ACC112 (cell line): Measurements from ENCODE around the gene SPG11.

Experiments used
- H2AFZ ChIP-seq: fragments of 200-600 bp; sonication (generic); one replicate; pipeline ENCODE4 v1.6.0; 2017; ENCODE audit warnings: antibody characterized with exemption, low read length; ENCODE audit not compliant: unreplicated experiment
- H3K27ac ChIP-seq: fragments of 200-600 bp; sonication (generic); 2 replicates; pipeline ENCODE4 v1.5.1; 2014; ENCODE audit warnings: low read depth, mild to moderate bottlenecking, antibody characterized with exemption, low read length, moderate library complexity
- H3K27me3 ChIP-seq: fragments of 200-600 bp; sonication (generic); 2 replicates; pipeline ENCODE4 v1.6.1; 2014; ENCODE audit warnings: mild to moderate bottlenecking, antibody characterized with exemption, low read length, moderate library complexity, mixed read lengths; ENCODE audit not compliant: insufficient read depth
- H3K36me3 ChIP-seq: fragments of 200-600 bp; sonication (generic); 2 replicates; pipeline ENCODE4 v1.6.1; 2016; ENCODE audit warnings: mild to moderate bottlenecking, antibody characterized with exemption, low read length, moderate library complexity, mixed read lengths; ENCODE audit not compliant: insufficient read depth
- H3K4me1 ChIP-seq: fragments of 200-600 bp; sonication (generic); one replicate; pipeline ENCODE4 v1.6.1; 2016; ENCODE audit warnings: low read length, mixed read lengths; ENCODE audit not compliant: insufficient read depth, unreplicated experiment, control insufficient read depth
- H3K4me3 ChIP-seq: fragments of 200-600 bp; sonication (generic); 2 replicates; pipeline ENCODE4 v1.5.1; 2014; ENCODE audit warnings: mild to moderate bottlenecking, low read depth, low read length
- H3K79me2 ChIP-seq: fragments of 200-600 bp; sonication (generic); one replicate; pipeline ENCODE4 v1.6.0; 2016; ENCODE audit warnings: low read length; ENCODE audit not compliant: control insufficient read depth, unreplicated experiment, insufficient read depth

Gene SPG11

GRCh38 chr15:44593042-44593736, 70.3 kb downstream of the SPG11 start:
- Histone ChIP-seq H3K4me3 (no peak overlapping the region), H3K79me2 (no peaks in the 10 kb centered on the region), H3K36me3 (peaks cover 19% of the 10 kb centered on the region), H3K27ac (no peak overlapping the region), H3K27me3 (no peaks in the 10 kb centered on the region), H2AFZ (no peak overlapping the region), H3K4me1 (no peaks in the 10 kb centered on the region)

GRCh38 chr15:44591326-44591725, 72.1 kb downstream of the SPG11 start:
- Histone ChIP-seq H2AFZ (no peak overlapping the region), H3K4me3 (no peak overlapping the region), H3K4me1 (no peaks in the 10 kb centered on the region), H3K79me2 (no peaks in the 10 kb centered on the region), H3K27ac (no peak overlapping the region), H3K36me3 (peaks cover 16% of the 10 kb centered on the region), H3K27me3 (no peaks in the 10 kb centered on the region)

- no peaks in the 10 kb centered on the region for H3K79me2 ChIP-seq
- no peaks in the 10 kb centered on the region for H3K4me1 ChIP-seq
- no peak overlapping the region for H2AFZ ChIP-seq
- no peak overlapping the region for H3K4me3 ChIP-seq
- peaks cover 23% of the 10 kb centered on the region for H3K36me3 ChIP-seq
- H3K27me3 ChIP-seq = no peaks in the 10 kb centered on the region
- H3K27ac ChIP-seq = no peak overlapping the region
Observed at GRCh38 chr15:44588541-44588940, 74.9 kb downstream of the SPG11 start.

- H3K27ac ChIP-seq = no peak overlapping the region
- H3K36me3 ChIP-seq = peaks cover 30% of the 10 kb centered on the region
- H2AFZ ChIP-seq = no peak overlapping the region
- H3K4me1 ChIP-seq = no peaks in the 10 kb centered on the region
- H3K4me3 ChIP-seq = no peak overlapping the region
- H3K79me2 ChIP-seq = no peaks in the 10 kb centered on the region
- H3K27me3 ChIP-seq = no peaks in the 10 kb centered on the region
Observed at GRCh38 chr15:44585633-44586032, 77.8 kb downstream of the SPG11 start.

GRCh38 chr15:44584162-44584749, 79.2 kb downstream of the SPG11 start:
- H2AFZ ChIP-seq = no peak overlapping the region
- no peaks in the 10 kb centered on the region for H3K27me3 ChIP-seq
- peaks cover 23% of the 10 kb centered on the region for H3K36me3 ChIP-seq
- no peak overlapping the region for H3K4me3 ChIP-seq
- no peaks in the 10 kb centered on the region for H3K4me1 ChIP-seq
- H3K79me2 ChIP-seq = no peaks in the 10 kb centered on the region
- no peak overlapping the region for H3K27ac ChIP-seq

- H3K36me3 ChIP-seq = peaks cover 23% of the 10 kb centered on the region
- no peaks in the 10 kb centered on the region for H3K27me3 ChIP-seq
Observed at GRCh38 chr15:44580105-44580504, 83.4 kb downstream of the SPG11 start.

GRCh38 chr15:44574734-44575133, 88.7 kb downstream of the SPG11 start:
- H3K79me2 ChIP-seq = no peaks in the 10 kb centered on the region
- H3K4me3 ChIP-seq = no peak overlapping the region
- H3K36me3 ChIP-seq = 0 out of 2 replicates have a peak, but pooled peaks cover 5% of the 10 kb centered on the region
- no peaks in the 10 kb centered on the region for H3K27me3 ChIP-seq
- no peak overlapping the region for H3K27ac ChIP-seq
- H2AFZ ChIP-seq = no peak overlapping the region
- no peaks in the 10 kb centered on the region for H3K4me1 ChIP-seq

More at GRCh38 chr15:44580105-44580504, 83.4 kb downstream of the SPG11 start:
- Histone ChIP-seq H3K79me2 (no peaks in the 10 kb centered on the region), H3K4me3 (no peak overlapping the region), H2AFZ (no peak overlapping the region), H3K27ac (no peak overlapping the region), H3K4me1 (no peaks in the 10 kb centered on the region)

GRCh38 chr15:44573386-44573785, 90.1 kb downstream of the SPG11 start:
- H3K27me3 ChIP-seq = no peaks in the 10 kb centered on the region
- H2AFZ ChIP-seq = no peak overlapping the region
- no peaks in the 10 kb centered on the region for H3K4me1 ChIP-seq
- H3K4me3 ChIP-seq = no peak overlapping the region
- H3K27ac ChIP-seq = no peak overlapping the region
- 0 out of 2 replicates have a peak, but pooled peaks cover 5% of the 10 kb centered on the region for H3K36me3 ChIP-seq
- H3K79me2 ChIP-seq = no peaks in the 10 kb centered on the region

GRCh38 chr15:44570361-44570760, 93.1 kb downstream of the SPG11 start:
- Histone ChIP-seq H3K4me1 (no peaks in the 10 kb centered on the region), H2AFZ (no peak overlapping the region), H3K4me3 (no peak overlapping the region), H3K79me2 (no peaks in the 10 kb centered on the region), H3K36me3 (peaks cover 11% of the 10 kb centered on the region), H3K27me3 (no peaks in the 10 kb centered on the region), H3K27ac (no peak overlapping the region)

- H3K27me3 ChIP-seq = no peaks in the 10 kb centered on the region
- H3K27ac ChIP-seq = no peak overlapping the region
- H3K36me3 ChIP-seq = peaks cover 21% of the 10 kb centered on the region
- no peaks in the 10 kb centered on the region for H3K79me2 ChIP-seq
- H2AFZ ChIP-seq = no peak overlapping the region
- H3K4me1 ChIP-seq = no peaks in the 10 kb centered on the region
- H3K4me3 ChIP-seq = no peak overlapping the region
Observed at GRCh38 chr15:44569316-44569715, 94.1 kb downstream of the SPG11 start.

GRCh38 chr15:44568338-44568737, 95.1 kb downstream of the SPG11 start:
- no peak overlapping the region for H3K27ac ChIP-seq
- no peak overlapping the region for H2AFZ ChIP-seq
- H3K79me2 ChIP-seq = no peaks in the 10 kb centered on the region
- peaks cover 27% of the 10 kb centered on the region for H3K36me3 ChIP-seq
- H3K4me3 ChIP-seq = no peak overlapping the region
- no peaks in the 10 kb centered on the region for H3K4me1 ChIP-seq
- H3K27me3 ChIP-seq = no peaks in the 10 kb centered on the region
